ENCODE data around the gene SLC12A8.

DNA sequence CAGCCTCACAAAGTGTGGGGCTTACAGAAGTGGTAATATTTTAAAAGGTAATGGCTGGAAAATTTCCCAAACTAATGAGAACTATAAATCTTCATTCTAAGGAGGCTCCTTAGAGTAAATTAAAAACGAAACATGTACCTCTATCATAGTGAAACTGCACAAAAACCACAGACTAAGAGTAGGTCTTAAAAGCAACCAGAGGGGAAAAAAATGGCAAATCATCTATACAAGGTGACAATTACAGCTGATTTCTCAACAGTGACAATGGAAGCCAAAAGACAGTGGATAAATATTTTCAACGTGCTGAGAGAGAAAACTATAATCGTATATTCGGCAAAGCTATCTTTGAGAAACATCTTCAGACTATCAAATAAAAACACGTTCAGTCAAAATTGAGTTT lies 177.3 kb downstream of the SLC12A8 start:
- TF ChIP-seq, protein P1, sequence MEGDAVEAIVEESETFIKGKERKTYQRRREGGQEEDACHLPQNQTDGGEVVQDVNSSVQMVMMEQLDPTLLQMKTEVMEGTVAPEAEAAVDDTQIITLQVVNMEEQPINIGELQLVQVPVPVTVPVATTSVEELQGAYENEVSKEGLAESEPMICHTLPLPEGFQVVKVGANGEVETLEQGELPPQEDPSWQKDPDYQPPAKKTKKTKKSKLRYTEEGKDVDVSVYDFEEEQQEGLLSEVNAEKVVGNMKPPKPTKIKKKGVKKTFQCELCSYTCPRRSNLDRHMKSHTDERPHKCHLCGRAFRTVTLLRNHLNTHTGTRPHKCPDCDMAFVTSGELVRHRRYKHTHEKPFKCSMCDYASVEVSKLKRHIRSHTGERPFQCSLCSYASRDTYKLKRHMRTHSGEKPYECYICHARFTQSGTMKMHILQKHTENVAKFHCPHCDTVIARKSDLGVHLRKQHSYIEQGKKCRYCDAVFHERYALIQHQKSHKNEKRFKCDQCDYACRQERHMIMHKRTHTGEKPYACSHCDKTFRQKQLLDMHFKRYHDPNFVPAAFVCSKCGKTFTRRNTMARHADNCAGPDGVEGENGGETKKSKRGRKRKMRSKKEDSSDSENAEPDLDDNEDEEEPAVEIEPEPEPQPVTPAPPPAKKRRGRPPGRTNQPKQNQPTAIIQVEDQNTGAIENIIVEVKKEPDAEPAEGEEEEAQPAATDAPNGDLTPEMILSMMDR (IDR thresholded peaks at IDR 0.05), result no peak
- TF ChIP-seq POLR2A (IDR thresholded peaks at IDR 0.05), result no peak

Data from right lobe of liver (tissue), 4 donors.